GM10847 (cell line): ENCODE data around the gene ZNF787.

Experiments used
- POLR2A ChIP-seq: IDR thresholded peaks from 2 replicates; pipeline ENCODE4 v1.6.1; 2011; ENCODE audit not compliant: insufficient read length; ENCODE audit errors: extremely low read depth

ZNF787 gene

GRCh38 chr19:56146904-56147303 is 25.8 kb upstream of the ZNF787 start:
- TF ChIP-seq POLR2A: no peak

GRCh38 chr19:56145698-56146097 is 24.6 kb upstream of the ZNF787 start:
- no peak for TF ChIP-seq POLR2A

GRCh38 chr19:56144831-56145230 is 23.7 kb upstream of the ZNF787 start:
- TF ChIP-seq POLR2A: no peak

DNA sequence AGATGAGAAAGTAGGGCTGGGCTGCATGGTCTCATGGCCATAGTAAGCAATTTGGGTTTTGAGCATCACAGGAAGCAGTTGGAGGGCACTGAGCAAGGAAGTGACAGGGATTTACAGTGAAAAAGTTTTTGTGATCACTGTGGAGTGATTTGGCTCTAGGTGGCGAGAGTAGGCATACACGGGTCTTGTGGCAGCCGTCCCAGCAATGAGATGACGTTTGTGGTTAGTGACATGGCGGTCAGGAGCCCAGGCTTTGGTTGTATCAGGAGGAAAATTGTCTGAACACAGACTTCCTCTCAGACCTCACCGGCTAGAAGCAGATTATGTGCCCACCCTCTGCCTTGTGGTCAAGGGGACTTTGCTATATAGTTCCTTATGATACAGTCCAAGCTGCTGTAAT is 23.3 kb upstream of the ZNF787 start:
- no peak for TF ChIP-seq POLR2A

DNA sequence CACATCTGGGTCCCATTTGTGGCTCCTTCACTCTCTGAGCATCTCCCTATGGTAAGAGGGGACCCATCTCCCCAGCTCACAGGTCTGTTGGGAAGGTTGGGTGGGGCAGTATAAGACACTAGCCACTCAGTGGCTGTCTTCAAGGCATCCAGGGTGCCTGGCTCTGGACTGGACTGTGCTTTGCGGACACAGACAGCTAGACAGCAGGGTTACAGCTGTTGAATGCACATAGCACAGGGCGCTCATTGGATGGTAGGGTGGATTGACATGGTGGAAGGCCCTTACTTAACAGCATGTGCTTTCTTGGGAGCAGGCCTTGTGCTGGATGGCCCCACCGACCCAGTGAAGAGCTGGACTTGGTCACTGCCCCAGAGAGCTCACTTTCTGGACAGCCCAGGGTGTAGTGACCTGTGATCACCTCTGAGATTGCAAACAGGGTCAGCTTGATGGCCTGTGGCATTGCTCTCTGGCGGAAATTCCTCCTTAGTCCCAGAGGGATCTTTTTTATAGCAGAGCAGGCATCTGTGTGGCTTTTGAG is 21.9 kb upstream of the ZNF787 start:
- TF ChIP-seq POLR2A: no peak

DNA sequence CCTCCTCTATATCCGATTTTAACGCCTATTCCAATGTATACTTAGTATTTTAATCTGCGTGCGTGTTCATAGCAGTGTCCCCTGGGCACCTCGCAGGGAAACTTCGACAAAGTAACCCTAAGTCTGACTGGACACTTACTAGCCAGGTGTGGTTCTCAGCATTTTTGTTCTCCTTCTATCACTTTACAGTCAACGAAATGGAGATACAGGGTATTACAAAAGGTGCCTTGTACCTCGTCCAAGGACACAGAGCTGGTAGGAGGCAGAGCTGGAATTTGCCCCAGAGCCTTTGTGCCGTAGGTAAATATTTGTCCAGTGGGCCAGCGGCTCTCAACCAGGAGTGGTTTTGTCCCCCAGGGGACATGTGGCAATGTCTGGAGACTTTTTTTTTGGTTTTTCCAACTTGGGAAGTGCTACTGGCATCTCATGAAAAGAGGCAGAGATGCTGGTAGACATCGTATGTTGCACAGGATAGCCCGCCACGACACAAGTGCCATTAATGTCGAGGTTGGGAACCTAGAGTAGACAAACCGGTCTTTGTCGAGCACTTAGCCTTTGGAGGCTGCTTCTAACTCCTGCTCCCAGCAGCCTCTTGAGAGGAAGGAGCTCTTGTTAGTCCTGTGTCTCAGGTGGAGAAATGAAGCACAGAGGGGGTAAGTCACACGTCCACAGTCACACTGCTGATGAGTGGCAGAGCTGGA is 21.1 kb upstream of the ZNF787 start:
- TF ChIP-seq POLR2A: no peak

GRCh38 chr19:56141417-56141993 is 20.4 kb upstream of the ZNF787 start:
- TF ChIP-seq POLR2A: no peak

DNA sequence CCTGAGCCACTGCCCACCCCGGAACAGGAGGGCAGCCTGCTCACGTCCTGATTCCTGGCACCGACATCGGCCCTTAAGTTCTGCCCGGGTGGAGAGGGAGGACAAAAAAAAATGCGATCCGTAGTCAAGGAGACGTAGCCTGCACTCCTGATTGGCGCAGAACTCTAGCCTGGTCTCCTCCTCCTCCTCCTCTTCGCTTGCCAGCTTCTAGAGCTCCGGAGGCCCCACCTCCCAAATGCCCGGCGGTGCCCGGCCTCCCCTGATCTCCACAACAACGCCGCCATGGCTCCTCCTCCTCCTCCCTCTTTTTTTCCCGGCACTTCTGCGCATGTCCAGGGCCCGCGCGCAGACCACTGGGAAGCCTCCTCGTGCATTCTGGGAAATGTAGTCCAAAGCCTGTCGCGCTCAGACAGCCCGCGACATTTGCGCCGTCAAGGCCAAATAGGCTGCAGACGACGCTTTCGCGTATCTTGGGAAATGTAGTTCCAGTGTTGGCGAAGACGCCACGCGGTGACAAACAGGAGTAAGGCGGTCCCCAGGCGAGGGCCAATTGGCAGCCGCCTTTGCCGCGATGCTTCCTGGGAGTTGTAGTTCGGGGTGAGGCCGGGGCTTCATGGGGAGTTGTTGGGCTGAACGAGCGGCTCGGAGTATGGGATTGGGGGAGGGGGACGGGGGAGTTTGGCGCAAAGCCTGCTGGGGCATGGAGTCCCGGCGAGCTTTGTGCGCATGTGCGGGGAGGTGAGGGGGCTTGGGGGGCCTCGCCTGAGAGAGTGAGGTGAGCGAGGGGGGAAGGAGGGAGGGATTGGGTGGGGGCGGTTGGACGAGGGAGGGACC is 19.7 kb upstream of the ZNF787 start, which contains the start of gene ZNF444:
Gene ZNF444, plus strand, starts transcription at position 705 of the 834 bp plus-strand sequence. CDS start 5,625 bp downstream, outside the sequence.
- TF ChIP-seq POLR2A: peak; percentile 54

DNA sequence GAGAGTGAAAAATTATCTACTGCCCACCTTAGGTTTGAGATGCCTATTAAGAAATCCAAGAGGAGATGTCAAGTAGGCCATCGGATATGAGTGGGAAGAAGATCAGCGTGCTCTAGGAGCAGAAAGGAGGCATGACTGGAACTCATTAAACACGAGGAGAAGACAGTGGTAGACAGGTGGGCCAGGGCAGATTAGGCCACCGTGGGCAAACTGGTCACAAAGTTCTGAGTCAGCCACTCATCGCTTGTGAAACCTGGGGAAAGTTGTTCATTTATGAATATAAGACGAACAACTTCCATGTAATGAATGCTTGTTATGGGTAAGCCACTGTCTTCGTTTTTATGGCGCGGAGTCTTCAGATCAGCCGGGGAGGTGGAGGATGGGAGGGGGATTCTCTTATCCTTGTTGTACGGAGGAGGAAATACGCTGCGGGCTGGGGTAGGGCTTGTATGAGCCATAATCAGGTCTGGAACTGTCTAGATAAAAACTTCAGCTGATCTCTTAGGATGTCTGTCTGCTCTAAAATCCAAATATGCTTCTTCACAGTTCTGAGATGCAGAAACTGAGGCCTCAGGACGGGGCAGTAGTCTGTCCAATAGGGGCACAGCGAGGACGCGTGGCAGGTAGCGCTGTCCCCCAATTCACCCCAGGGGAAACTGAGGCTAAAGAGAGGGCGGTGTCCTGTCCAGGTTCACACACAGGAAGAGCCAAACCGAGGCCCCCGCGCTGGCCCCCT is 18.9 kb upstream of the ZNF787 start:
- no peak for TF ChIP-seq POLR2A

- no peak for TF ChIP-seq POLR2A
Measured at GRCh38 chr19:56138069-56138468, 17.0 kb upstream of the ZNF787 start.

DNA sequence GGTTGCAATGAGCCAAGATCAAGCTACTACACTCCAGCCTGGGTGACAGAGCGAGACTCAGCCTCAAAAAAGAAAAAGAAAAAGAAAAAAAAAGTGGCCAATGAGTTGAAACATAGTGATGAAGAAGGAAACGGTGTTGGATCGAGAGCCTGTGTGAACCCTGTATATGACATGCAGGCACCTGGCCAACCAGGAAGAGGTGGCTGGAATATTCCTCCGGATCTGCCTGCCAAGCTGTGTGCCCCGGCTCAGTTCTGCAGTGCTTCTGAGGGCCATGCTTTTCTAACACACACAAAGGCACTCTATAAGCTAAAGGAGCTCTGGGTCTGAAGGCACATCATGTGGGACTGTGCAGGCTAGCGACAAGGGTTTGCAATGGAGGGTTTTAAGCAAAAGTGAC is 16.3 kb upstream of the ZNF787 start:
- no peak for TF ChIP-seq POLR2A

- no peak for TF ChIP-seq POLR2A
Measured at GRCh38 chr19:56136362-56136761, 15.3 kb upstream of the ZNF787 start.

DNA sequence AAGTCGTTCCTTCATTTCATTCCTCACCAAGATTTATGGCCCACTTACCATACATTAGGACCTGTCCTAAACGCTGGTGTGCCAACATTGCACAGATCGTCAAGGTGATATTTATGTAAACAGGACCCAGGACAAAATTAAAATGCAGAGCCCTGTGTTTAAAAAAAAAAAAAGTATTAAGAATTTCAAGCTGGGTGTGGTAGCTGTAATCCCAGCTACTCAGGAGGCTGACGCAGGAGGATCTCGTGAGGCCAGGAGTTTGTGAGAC is 13.5 kb upstream of the ZNF787 start:
- TF ChIP-seq POLR2A: no peak

GRCh38 chr19:56133858-56134653 is 13.0 kb upstream of the ZNF787 start:
- TF ChIP-seq POLR2A: no peak
